HG02852 (cell line): ENCODE measurements around the gene HORMAD2.

Experiments used
- ATAC-seq: cut with Tn5 transposase; IDR thresholded peaks from one replicate; pipeline ENCODE4 v1.9.1; 2021; ENCODE audit warnings: mild to moderate bottlenecking, moderate library complexity; ENCODE audit not compliant: unreplicated experiment

Gene HORMAD2

GRCh38 chr22:30104501-30105156 lies 24.4 kb downstream of the HORMAD2 start:
- no peak for ATAC-seq

GRCh38 chr22:30105483-30105882 lies 25.2 kb downstream of the HORMAD2 start:
- no peak for ATAC-seq

GRCh38 chr22:30113494-30113893 lies 33.2 kb downstream of the HORMAD2 start:
- no peak for ATAC-seq

- ATAC-seq: no peak
Observed at GRCh38 chr22:30114361-30114760, 34.1 kb downstream of the HORMAD2 start.

- ATAC-seq: no peak
Observed at GRCh38 chr22:30115705-30116104, 35.4 kb downstream of the HORMAD2 start.

- no peak for ATAC-seq
Observed at GRCh38 chr22:30116362-30117117, 36.3 kb downstream of the HORMAD2 start.

- ATAC-seq: no peak
Observed at GRCh38 chr22:30117256-30117655, 37.0 kb downstream of the HORMAD2 start.

- no peak for ATAC-seq
Observed at GRCh38 chr22:30118291-30118690, 38.0 kb downstream of the HORMAD2 start.

- no peak for ATAC-seq
Observed at GRCh38 chr22:30121960-30122359, 41.7 kb downstream of the HORMAD2 start.

- no peak for ATAC-seq
Observed at GRCh38 chr22:30123463-30123862, 43.2 kb downstream of the HORMAD2 start.

GRCh38 chr22:30127749-30128166 lies 47.5 kb downstream of the HORMAD2 start:
- ATAC-seq: no peak

GRCh38 chr22:30128511-30128910 lies 48.2 kb downstream of the HORMAD2 start:
- ATAC-seq: no peak

- ATAC-seq: no peak
Observed at GRCh38 chr22:30129636-30130035, 49.4 kb downstream of the HORMAD2 start.

- no peak for ATAC-seq
Observed at GRCh38 chr22:30132290-30132996, 52.2 kb downstream of the HORMAD2 start.

GRCh38 chr22:30140414-30140813 lies 60.1 kb downstream of the HORMAD2 start:
- ATAC-seq: no peak

GRCh38 chr22:30143265-30143664 lies 63.0 kb downstream of the HORMAD2 start:
- ATAC-seq: no peak

- ATAC-seq: no peak
Observed at GRCh38 chr22:30144391-30144790, 64.1 kb downstream of the HORMAD2 start.

- no peak for ATAC-seq
Observed at GRCh38 chr22:30150212-30150611, 69.9 kb downstream of the HORMAD2 start.

GRCh38 chr22:30158277-30158676 lies 78.0 kb downstream of the HORMAD2 start:
- ATAC-seq: no peak

GRCh38 chr22:30158744-30159500 lies 78.7 kb downstream of the HORMAD2 start:
- no peak for ATAC-seq
